GM10248 (cell line): Measurements from ENCODE around the gene ZNF90.
A peak's percentile ranks its signal among the peaks of the same experiment; 100 is the strongest.
"Not testable (repeated sequence)": the region's sequence is repeated elsewhere in the genome, so short reads cannot be mapped to it uniquely, and the experiment has no call there.

Experiments used
- CTCF ChIA-PET: fragments of 300-600 bp; sonication (Branson Sonifier 250); formaldehyde crosslinking; extraction: SDS; loops from one replicate; lab custom pipeline; 2021; ENCODE audit warnings: antibody characterized with exemption; lab: Yijun Ruan, JAX
- POLR2A ChIA-PET: fragments of 350-650 bp; sonication (Branson Sonifier 250); formaldehyde crosslinking; extraction: SDS; loops from one replicate; lab custom pipeline; 2020; ENCODE audit warnings: antibody characterized with exemption; lab: Yijun Ruan, JAX
- DNase-seq: peaks from one replicate; pipeline ENCODE4 v3.0.0; 2012; ENCODE audit errors: extremely low spot score
- CTCF ChIP-seq: IDR thresholded peaks from 2 replicates; pipeline ENCODE4 v1.5.1; 2012; ENCODE audit warnings: mild to moderate bottlenecking, low read depth; ENCODE audit errors: extremely low read depth, missing control alignments, control extremely low read depth

Gene ZNF90

GRCh38 chr19:20051841-20052768, 25.7 kb upstream of the ZNF90 start:
- DNase-seq, result peak; percentile 61
- POLR2A ChIA-PET, result interaction anchor here (0.5 to 1.0 kb wide), 4 partner anchors 13 to 235 kb away, joined by 3 to 7 read pairs (median 4); partner anchors contain the start of genes ZNF506 and ZNF682

GRCh38 chr19:20058738-20059137, 19.1 kb upstream of the ZNF90 start:
- POLR2A ChIA-PET, CTCF ChIA-PET, DNase-seq: not testable (repeated sequence)

More at GRCh38 chr19:20051841-20052768, 25.7 kb upstream of the ZNF90 start:
- CTCF ChIA-PET, result interaction anchor here (0.7 to 1.9 kb wide), 5 partner anchors 12 to 520 kb away, joined by 3 to 10 read pairs (median 3); partner anchors contain the start of genes ZNF682 and ZNF90
- no peak for TF ChIP-seq CTCF

DNA sequence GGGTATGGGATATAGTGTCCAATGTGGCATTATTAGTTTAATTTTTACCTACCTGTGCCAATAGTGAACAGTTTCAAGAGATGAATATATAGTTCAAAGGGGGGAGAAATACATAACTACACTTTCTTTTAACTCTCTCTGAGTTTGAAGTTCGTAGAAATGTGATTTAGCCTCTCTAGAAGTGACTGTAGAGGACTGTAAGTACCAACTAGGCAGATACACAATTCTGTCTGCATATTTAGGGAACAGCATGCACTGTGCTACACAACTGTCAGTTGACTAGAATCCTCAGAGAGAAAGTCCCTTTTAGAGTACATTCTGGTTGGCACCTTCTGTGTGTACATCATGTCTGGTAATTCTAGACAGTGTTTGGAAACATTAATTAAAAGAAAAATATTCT, 17.5 kb upstream of the ZNF90 start:
- TF ChIP-seq CTCF, result no peak
- POLR2A ChIA-PET, result no interaction called here
- CTCF ChIA-PET, result no interaction called here
- no peak for DNase-seq

GRCh38 chr19:20066861-20067260, 10.9 kb upstream of the ZNF90 start:
- CTCF ChIA-PET, result interaction anchor here (1.5 kb wide), 1 partner anchor 11 kb away, joined by 4 read pairs; the partner anchor contains the start of gene ZNF90
- no peak for TF ChIP-seq CTCF
- POLR2A ChIA-PET, result no interaction called here
- no peak for DNase-seq

DNA sequence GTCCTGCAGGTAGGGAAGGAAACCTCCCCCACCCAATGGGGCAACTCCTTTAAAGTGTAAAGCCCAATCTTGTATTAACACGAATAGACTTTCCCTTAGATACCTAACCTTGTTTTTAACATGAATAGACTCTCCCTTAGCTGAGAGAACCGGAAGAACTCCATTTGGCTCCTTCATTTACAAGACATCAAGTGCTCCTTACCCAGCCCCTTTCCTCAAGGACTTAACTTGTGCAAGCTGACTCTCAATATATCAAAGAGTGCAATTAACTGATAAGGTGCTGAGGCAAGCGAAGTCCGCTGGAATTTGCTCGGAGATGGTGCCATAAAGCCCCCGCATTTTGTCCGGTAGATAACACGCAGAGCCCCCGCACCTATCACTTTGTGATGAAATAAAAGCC, 9.9 kb upstream of the ZNF90 start:
- no peak for TF ChIP-seq CTCF
- ChIA-PET POLR2A (no interaction called here), CTCF (no interaction called here)
- no peak for DNase-seq

- CTCF ChIA-PET, POLR2A ChIA-PET, DNase-seq: not testable (repeated sequence)
Measured at GRCh38 chr19:20068559-20068958, 9.2 kb upstream of the ZNF90 start.

- no peak for TF ChIP-seq CTCF
- ChIA-PET CTCF (no interaction called here), POLR2A (no interaction called here)
- no peak for DNase-seq
Measured at GRCh38 chr19:20070691-20071090, 7.1 kb upstream of the ZNF90 start.
